Nephron progenitor cell (in vitro differentiated cells): Measurements from ENCODE around the gene LRRC56.

ENCODE experiments used
- DNase-seq: peaks from one replicate; pipeline ENCODE4 v3.0.0; 2021
- H3K27ac Mint-ChIP-seq: 2 replicates; pipeline ENCODE4 v1.8.0; 2021; ENCODE audit warnings: mild to moderate bottlenecking, moderate library complexity, mixed read lengths
- H3K27me3 Mint-ChIP-seq: 2 replicates; pipeline ENCODE4 v1.8.0; 2021; ENCODE audit warnings: mild to moderate bottlenecking, low read depth, mixed read lengths; ENCODE audit not compliant: poor library complexity
- H3K36me3 Mint-ChIP-seq: 2 replicates; pipeline ENCODE4 v1.8.0; 2021; ENCODE audit warnings: low read depth, mixed read lengths
- H3K4me1 Mint-ChIP-seq: 2 replicates; pipeline ENCODE4 v1.8.0; 2021; ENCODE audit warnings: mixed read lengths
- H3K4me3 Mint-ChIP-seq: 2 replicates; pipeline ENCODE4 v1.8.0; 2021; ENCODE audit warnings: mild to moderate bottlenecking, moderate library complexity, mixed read lengths
- H3K9me3 Mint-ChIP-seq: 2 replicates; pipeline ENCODE4 v1.8.0; 2021; ENCODE audit warnings: mild to moderate bottlenecking, moderate library complexity, mixed read lengths
- TF ChIP-seq, protein P1 (sequence below): fragments of 200-600 bp; sonication (generic); IDR thresholded peaks from 2 replicates; pipeline ENCODE4 v1.5.0; 2021; ENCODE audit warnings: antibody characterized with exemption

Gene LRRC56

GRCh38 chr11:532986-533585, 4.2 kb upstream of the LRRC56 start:
- Mint-ChIP-seq H3K4me1 (peaks cover 14% of the 10 kb centered on the region), H3K4me3 (peak overlapping the region; percentile 38), H3K27me3 (peaks cover 15% of the 10 kb centered on the region), H3K36me3 (no peaks in the 10 kb centered on the region), H3K27ac (no peak overlapping the region), H3K9me3 (no peaks in the 10 kb centered on the region)
- TF ChIP-seq, protein P1, sequence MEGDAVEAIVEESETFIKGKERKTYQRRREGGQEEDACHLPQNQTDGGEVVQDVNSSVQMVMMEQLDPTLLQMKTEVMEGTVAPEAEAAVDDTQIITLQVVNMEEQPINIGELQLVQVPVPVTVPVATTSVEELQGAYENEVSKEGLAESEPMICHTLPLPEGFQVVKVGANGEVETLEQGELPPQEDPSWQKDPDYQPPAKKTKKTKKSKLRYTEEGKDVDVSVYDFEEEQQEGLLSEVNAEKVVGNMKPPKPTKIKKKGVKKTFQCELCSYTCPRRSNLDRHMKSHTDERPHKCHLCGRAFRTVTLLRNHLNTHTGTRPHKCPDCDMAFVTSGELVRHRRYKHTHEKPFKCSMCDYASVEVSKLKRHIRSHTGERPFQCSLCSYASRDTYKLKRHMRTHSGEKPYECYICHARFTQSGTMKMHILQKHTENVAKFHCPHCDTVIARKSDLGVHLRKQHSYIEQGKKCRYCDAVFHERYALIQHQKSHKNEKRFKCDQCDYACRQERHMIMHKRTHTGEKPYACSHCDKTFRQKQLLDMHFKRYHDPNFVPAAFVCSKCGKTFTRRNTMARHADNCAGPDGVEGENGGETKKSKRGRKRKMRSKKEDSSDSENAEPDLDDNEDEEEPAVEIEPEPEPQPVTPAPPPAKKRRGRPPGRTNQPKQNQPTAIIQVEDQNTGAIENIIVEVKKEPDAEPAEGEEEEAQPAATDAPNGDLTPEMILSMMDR: no peak
- DNase-seq: no peak

- no peak for DNase-seq
- Mint-ChIP-seq H3K9me3 (no peaks in the 10 kb centered on the region), H3K4me1 (peaks cover 18% of the 10 kb centered on the region), H3K27me3 (peaks cover 22% of the 10 kb centered on the region), H3K27ac (no peak overlapping the region), H3K4me3 (peak overlapping the region; percentile 38), H3K36me3 (no peaks in the 10 kb centered on the region)
- TF ChIP-seq, protein P1: no peak
Observed at GRCh38 chr11:533586-534395, 3.5 kb upstream of the LRRC56 start.

- Mint-ChIP-seq H3K4me1 (peaks cover 17% of the 10 kb centered on the region), H3K4me3 (peak overlapping the region; percentile 74), H3K27ac (no peak overlapping the region), H3K9me3 (no peaks in the 10 kb centered on the region), H3K36me3 (no peaks in the 10 kb centered on the region), H3K27me3 (peaks cover 27% of the 10 kb centered on the region)
- DNase-seq: no peak
- TF ChIP-seq, protein P1: no peak
Observed at GRCh38 chr11:534396-535209, 2.7 kb upstream of the LRRC56 start.

GRCh38 chr11:535210-535518, 2.2 kb upstream of the LRRC56 start:
- H3K36me3 Mint-ChIP-seq: no peaks in the 10 kb centered on the region
- H3K4me3 Mint-ChIP-seq: no peak overlapping the region
- H3K4me1 Mint-ChIP-seq: peaks cover 22% of the 10 kb centered on the region

GRCh38 chr11:535519-536454, 1.5 kb upstream of the LRRC56 start, which contains the start of gene HRAS:
Gene HRAS, minus strand, starts transcription at chr11:535576.
- peaks cover 22% of the 10 kb centered on the region for H3K4me1 Mint-ChIP-seq
- H3K27me3 Mint-ChIP-seq: peaks cover 27% of the 10 kb centered on the region
- H3K36me3 Mint-ChIP-seq: no peaks in the 10 kb centered on the region
- TF ChIP-seq, protein P1: no peak
- peak within 1 kb of the TSS; percentile 91 for H3K4me3 Mint-ChIP-seq
- DNase-seq: peak; percentile 97
- no peak within 1 kb of the TSS for H3K27ac Mint-ChIP-seq
- no peaks in the 10 kb centered on the region for H3K9me3 Mint-ChIP-seq

More at GRCh38 chr11:535210-535518, 2.2 kb upstream of the LRRC56 start:
- no peak for DNase-seq
- TF ChIP-seq, protein P1: no peak
- H3K27me3 Mint-ChIP-seq: peaks cover 27% of the 10 kb centered on the region
- H3K27ac Mint-ChIP-seq: no peak overlapping the region
- H3K9me3 Mint-ChIP-seq: no peaks in the 10 kb centered on the region
